HK-2 (cell line): ENCODE measurements around the gene PTPRD.

Source experiments
- DNase-seq: peaks from one replicate; pipeline ENCODE4 v3.0.0-alpha.2; 2018; ENCODE audit not compliant: unreplicated experiment

The PTPRD gene

GRCh38 chr9:8436786-8437185, 2176.0 kb downstream of the PTPRD start:
- DNase-seq, result no peak

GRCh38 chr9:8434621-8435020, 2178.2 kb downstream of the PTPRD start:
- DNase-seq, result no peak

- no peak for DNase-seq
Measured at GRCh38 chr9:8432224-8432623, 2180.6 kb downstream of the PTPRD start.

GRCh38 chr9:8431505-8431904, 2181.3 kb downstream of the PTPRD start:
- no peak for DNase-seq

GRCh38 chr9:8430945-8431344, 2181.9 kb downstream of the PTPRD start:
- no peak for DNase-seq

GRCh38 chr9:8429768-8430167, 2183.0 kb downstream of the PTPRD start:
- no peak for DNase-seq

GRCh38 chr9:8429157-8429556, 2183.6 kb downstream of the PTPRD start:
- DNase-seq, result no peak

GRCh38 chr9:8428389-8428788, 2184.4 kb downstream of the PTPRD start:
- DNase-seq, result no peak

GRCh38 chr9:8424786-8425410, 2187.9 kb downstream of the PTPRD start:
- DNase-seq, result no peak

GRCh38 chr9:8420416-8420815, 2192.4 kb downstream of the PTPRD start:
- DNase-seq, result no peak

GRCh38 chr9:8419596-8420275, 2193.1 kb downstream of the PTPRD start:
- no peak for DNase-seq

GRCh38 chr9:8417341-8417740, 2195.5 kb downstream of the PTPRD start:
- no peak for DNase-seq

GRCh38 chr9:8412327-8412726, 2200.5 kb downstream of the PTPRD start:
- DNase-seq, result no peak

- no peak for DNase-seq
Measured at GRCh38 chr9:8408575-8409190, 2204.1 kb downstream of the PTPRD start.

GRCh38 chr9:8401961-8402705, 2210.7 kb downstream of the PTPRD start:
- no peak for DNase-seq

- DNase-seq, result no peak
Measured at GRCh38 chr9:8400378-8400777, 2212.4 kb downstream of the PTPRD start.

- no peak for DNase-seq
Measured at GRCh38 chr9:8395022-8395421, 2217.8 kb downstream of the PTPRD start.

- no peak for DNase-seq
Measured at GRCh38 chr9:8394341-8394740, 2218.5 kb downstream of the PTPRD start.

GRCh38 chr9:8392866-8393265, 2219.9 kb downstream of the PTPRD start:
- DNase-seq, result no peak

- DNase-seq, result no peak
Measured at GRCh38 chr9:8391566-8391965, 2221.2 kb downstream of the PTPRD start.

- no peak for DNase-seq
Measured at GRCh38 chr9:8391132-8391531, 2221.7 kb downstream of the PTPRD start.

GRCh38 chr9:8390571-8390970, 2222.2 kb downstream of the PTPRD start:
- no peak for DNase-seq

- no peak for DNase-seq
Measured at GRCh38 chr9:8389531-8389930, 2223.3 kb downstream of the PTPRD start.
